Measurements from ENCODE around the gene DIP2C. TPM values are rescaled to one million over a fixed set of nuclear protein-coding genes. Genes with fewer than 3 reads are reported as not detected.
"Not testable (repeated sequence)": the region's sequence is repeated elsewhere in the genome, so short reads cannot be mapped to it uniquely, and the experiment has no call there.

The DIP2C gene
- total RNA-seq, 1 experiment from 2014 or later, result 10.7 TPM

- H3K36me3 ChIP-seq, result no peaks in the 10 kb centered on the region
- H3K4me3 ChIP-seq, result peak overlapping the region; percentile 24; the same call in 1 of the 2 replicates
- no peak for DNase-seq
- no peaks in the 10 kb centered on the region for H3K9me3 ChIP-seq
- no peaks in the 10 kb centered on the region for H3K27me3 ChIP-seq
Observed at GRCh38 chr10:607545-608185, 81.8 kb downstream of the DIP2C start.

- Histone ChIP-seq H3K27me3 (no peaks in the 10 kb centered on the region), H3K4me3 (no peak overlapping the region), H3K9me3 (no peaks in the 10 kb centered on the region), H3K36me3 (no peaks in the 10 kb centered on the region)
- DNase-seq, result no peak
Observed at GRCh38 chr10:606762-607544, 82.5 kb downstream of the DIP2C start.

GRCh38 chr10:605632-606325 is 83.7 kb downstream of the DIP2C start:
- no peaks in the 10 kb centered on the region for H3K9me3 ChIP-seq
- no peak for DNase-seq
- H3K36me3 ChIP-seq, result no peaks in the 10 kb centered on the region
- no peaks in the 10 kb centered on the region for H3K27me3 ChIP-seq
- no peak overlapping the region for H3K4me3 ChIP-seq

GRCh38 chr10:604716-605631 is 84.5 kb downstream of the DIP2C start:
- no peak overlapping the region for H3K4me3 ChIP-seq
- no peaks in the 10 kb centered on the region for H3K27me3 ChIP-seq
- no peak for DNase-seq
- no peaks in the 10 kb centered on the region for H3K36me3 ChIP-seq
- H3K9me3 ChIP-seq, result no peaks in the 10 kb centered on the region

- no peak for DNase-seq
- H3K27me3 ChIP-seq, result no peaks in the 10 kb centered on the region
- H3K4me3 ChIP-seq, result no peak overlapping the region
- H3K9me3 ChIP-seq, result no peaks in the 10 kb centered on the region
- no peaks in the 10 kb centered on the region for H3K36me3 ChIP-seq
Observed at GRCh38 chr10:603745-604144, 85.7 kb downstream of the DIP2C start.

GRCh38 chr10:602391-603005 is 87.0 kb downstream of the DIP2C start:
- DNase-seq, result no peak
- Histone ChIP-seq H3K36me3 (no peaks in the 10 kb centered on the region), H3K27me3 (no peaks in the 10 kb centered on the region), H3K9me3 (no peaks in the 10 kb centered on the region), H3K4me3 (no peak overlapping the region)

- DNase-seq, result no peak
- H3K27me3 ChIP-seq, result no peaks in the 10 kb centered on the region
- H3K36me3 ChIP-seq, result no peaks in the 10 kb centered on the region
- H3K4me3 ChIP-seq, result no peak overlapping the region
- no peaks in the 10 kb centered on the region for H3K9me3 ChIP-seq
Observed at GRCh38 chr10:601660-601963, 87.9 kb downstream of the DIP2C start.

GRCh38 chr10:600876-601659 is 88.4 kb downstream of the DIP2C start:
- Histone ChIP-seq H3K36me3 (no peaks in the 10 kb centered on the region), H3K27me3 (no peaks in the 10 kb centered on the region), H3K9me3 (no peaks in the 10 kb centered on the region), H3K4me3 (no peak overlapping the region)
- no peak for DNase-seq

- H3K27me3 ChIP-seq, result no peaks in the 10 kb centered on the region
- no peak overlapping the region for H3K4me3 ChIP-seq
- H3K9me3 ChIP-seq, result no peaks in the 10 kb centered on the region
- H3K36me3 ChIP-seq, result no peaks in the 10 kb centered on the region
- no peak for DNase-seq
Observed at GRCh38 chr10:600234-600633, 89.2 kb downstream of the DIP2C start.

- Histone ChIP-seq H3K9me3 (no peaks in the 10 kb centered on the region), H3K4me3 (no peak overlapping the region), H3K36me3 (no peaks in the 10 kb centered on the region), H3K27me3 (no peaks in the 10 kb centered on the region)
- no peak for DNase-seq
Observed at GRCh38 chr10:599767-600166, 89.7 kb downstream of the DIP2C start.

GRCh38 chr10:598415-599170 is 90.9 kb downstream of the DIP2C start:
- Histone ChIP-seq H3K27me3 (no peaks in the 10 kb centered on the region), H3K4me3 (no peak overlapping the region), H3K9me3 (no peaks in the 10 kb centered on the region), H3K36me3 (no peaks in the 10 kb centered on the region)
- peak; percentile 43 for DNase-seq

- DNase-seq, result no peak
- H3K27me3 ChIP-seq, result no peaks in the 10 kb centered on the region
- H3K9me3 ChIP-seq, result no peaks in the 10 kb centered on the region
- H3K36me3 ChIP-seq, result no peaks in the 10 kb centered on the region
- no peak overlapping the region for H3K4me3 ChIP-seq
Observed at GRCh38 chr10:597976-598375, 91.5 kb downstream of the DIP2C start.

GRCh38 chr10:596725-597345 is 92.6 kb downstream of the DIP2C start:
- H3K27me3 ChIP-seq, result no peaks in the 10 kb centered on the region
- no peak for DNase-seq
- H3K4me3 ChIP-seq, result no peak overlapping the region
- H3K36me3 ChIP-seq, result no peaks in the 10 kb centered on the region
- no peaks in the 10 kb centered on the region for H3K9me3 ChIP-seq

- H3K4me3 ChIP-seq, H3K9me3 ChIP-seq, H3K27me3 ChIP-seq, H3K36me3 ChIP-seq, DNase-seq: not testable (repeated sequence)
Observed at GRCh38 chr10:596131-596530, 93.3 kb downstream of the DIP2C start.

- Histone ChIP-seq H3K36me3 (no peaks in the 10 kb centered on the region), H3K27me3 (no peaks in the 10 kb centered on the region), H3K9me3 (no peaks in the 10 kb centered on the region), H3K4me3 (no peak overlapping the region)
- DNase-seq, result no peak
Observed at GRCh38 chr10:595473-595872, 94.0 kb downstream of the DIP2C start.

Measured in MG63 (cell line).